Keratinocyte (primary cell): Measurements from ENCODE around the gene HSD17B2.

Source experiments
- EZH2 ChIP-seq: IDR thresholded peaks from one replicate; pipeline ENCODE4 v1.6.1; 2012; ENCODE audit warnings: inconsistent platforms, mild to moderate bottlenecking, low read length, moderate library complexity
- TF ChIP-seq, protein P1 (sequence below), 3 experiments: IDR thresholded peaks in 1 of 3; conservative IDR thresholded peaks in 1 of 3; optimal IDR thresholded peaks in 1 of 3; 2 replicates in 2 of 3; 3 replicates in 1 of 3; pipeline versions ENCODE3 to v1.5.1; 2011; ENCODE audit warnings: low read length in 3 of 3, mild to moderate bottlenecking in 3 of 3, moderate library complexity in 2 of 3, control low read depth in 1 of 3, inconsistent platforms in 1 of 3; ENCODE audit not compliant: insufficient read depth in 2 of 3; ENCODE audit errors: extremely low read depth in 1 of 3

- TF ChIP-seq, protein P1, sequence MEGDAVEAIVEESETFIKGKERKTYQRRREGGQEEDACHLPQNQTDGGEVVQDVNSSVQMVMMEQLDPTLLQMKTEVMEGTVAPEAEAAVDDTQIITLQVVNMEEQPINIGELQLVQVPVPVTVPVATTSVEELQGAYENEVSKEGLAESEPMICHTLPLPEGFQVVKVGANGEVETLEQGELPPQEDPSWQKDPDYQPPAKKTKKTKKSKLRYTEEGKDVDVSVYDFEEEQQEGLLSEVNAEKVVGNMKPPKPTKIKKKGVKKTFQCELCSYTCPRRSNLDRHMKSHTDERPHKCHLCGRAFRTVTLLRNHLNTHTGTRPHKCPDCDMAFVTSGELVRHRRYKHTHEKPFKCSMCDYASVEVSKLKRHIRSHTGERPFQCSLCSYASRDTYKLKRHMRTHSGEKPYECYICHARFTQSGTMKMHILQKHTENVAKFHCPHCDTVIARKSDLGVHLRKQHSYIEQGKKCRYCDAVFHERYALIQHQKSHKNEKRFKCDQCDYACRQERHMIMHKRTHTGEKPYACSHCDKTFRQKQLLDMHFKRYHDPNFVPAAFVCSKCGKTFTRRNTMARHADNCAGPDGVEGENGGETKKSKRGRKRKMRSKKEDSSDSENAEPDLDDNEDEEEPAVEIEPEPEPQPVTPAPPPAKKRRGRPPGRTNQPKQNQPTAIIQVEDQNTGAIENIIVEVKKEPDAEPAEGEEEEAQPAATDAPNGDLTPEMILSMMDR (optimal IDR thresholded peaks at IDR 0.05 in 1 of 3, IDR thresholded peaks at IDR 0.05 in 1 of 3, conservative IDR thresholded peaks at IDR 0.05 in 1 of 3; ENCODE audit: extremely low read depth in 1 of 3, insufficient read depth in 2 of 3, low read length in 3 of 3), result no peak
- no peak for TF ChIP-seq EZH2
Measured at GRCh38 chr16:82044585-82044911, 9.5 kb downstream of the HSD17B2 start.
